Activated T-helper 9 cell treated with anti-CD3 and anti-CD28 coated beads, Interleukin-2, amount 50 U/mL, for 16 hours (primary cell): Measurements from ENCODE around the gene MEIOB.
A peak's percentile ranks its signal among the peaks of the same experiment; 100 is the strongest.
"Not testable (repeated sequence)": the region's sequence is repeated elsewhere in the genome, so short reads cannot be mapped to it uniquely, and the experiment has no call there.

Experiments
- DNase-seq: peaks from one replicate; pipeline ENCODE4 v3.0.0-alpha.2; 2020; ENCODE audit warnings: low read depth

The MEIOB gene

DNA sequence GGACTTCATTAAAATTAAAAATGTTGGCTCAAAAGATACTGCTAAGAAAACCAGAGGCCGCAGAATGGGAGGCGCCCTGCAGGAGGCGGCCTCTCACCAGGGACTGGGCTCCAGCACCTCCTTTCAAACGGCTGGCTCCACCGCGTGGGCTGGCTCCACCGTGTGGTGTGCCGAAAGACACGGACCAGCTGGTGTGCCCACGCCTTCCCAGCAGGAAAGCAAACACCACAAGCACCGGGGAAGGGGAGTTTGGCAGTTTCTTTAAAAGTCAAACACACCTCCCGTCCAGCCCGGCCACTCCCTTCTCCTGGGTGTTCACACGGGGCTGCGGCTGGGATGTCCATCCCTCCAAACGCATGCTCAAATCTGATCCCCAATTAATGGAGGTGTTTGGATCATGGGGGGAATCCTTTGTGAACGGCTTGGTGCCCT lies 59.2 kb downstream of the MEIOB start:
- DNase-seq, result peak; percentile 16

DNA sequence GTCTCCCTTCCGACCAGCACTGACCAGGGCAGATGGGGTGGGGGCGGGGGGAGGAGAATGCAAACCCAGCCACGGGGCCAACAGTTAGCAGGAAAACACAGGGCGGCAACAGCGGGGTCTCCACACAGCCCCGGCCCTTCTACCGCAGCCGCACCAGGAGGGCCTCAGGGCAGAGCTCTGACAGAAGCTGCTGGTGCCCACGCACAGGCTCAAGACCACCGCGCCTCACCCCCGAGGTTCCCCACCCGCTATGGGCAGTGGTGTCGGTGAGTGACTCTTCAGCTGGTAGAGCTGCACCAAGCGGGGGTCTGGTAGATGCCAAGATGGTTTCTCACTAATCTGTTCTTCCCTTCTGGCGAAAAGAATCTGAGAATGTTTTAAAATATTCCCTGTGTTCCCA lies 61.4 kb downstream of the MEIOB start:
- DNase-seq, result no peak

DNA sequence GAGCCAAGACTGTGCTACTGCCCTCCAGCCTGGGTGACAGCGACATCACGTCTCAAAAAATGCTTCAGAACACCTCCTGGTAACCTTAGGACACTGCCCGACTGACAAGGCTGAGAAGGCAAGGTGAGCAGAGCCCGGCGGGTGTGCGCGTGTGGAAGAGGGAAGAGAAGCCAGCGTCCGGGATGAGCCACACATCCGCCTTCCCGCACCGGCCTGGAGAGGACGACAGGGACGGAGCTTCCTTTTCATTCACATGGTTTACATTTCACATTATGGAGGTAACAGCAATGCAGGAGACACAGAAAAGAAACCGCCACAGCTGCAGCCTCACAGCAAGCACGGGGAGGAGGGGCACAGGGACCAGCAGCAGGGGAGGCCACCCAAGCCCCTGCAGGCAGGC lies 61.9 kb downstream of the MEIOB start:
- no peak for DNase-seq

DNA sequence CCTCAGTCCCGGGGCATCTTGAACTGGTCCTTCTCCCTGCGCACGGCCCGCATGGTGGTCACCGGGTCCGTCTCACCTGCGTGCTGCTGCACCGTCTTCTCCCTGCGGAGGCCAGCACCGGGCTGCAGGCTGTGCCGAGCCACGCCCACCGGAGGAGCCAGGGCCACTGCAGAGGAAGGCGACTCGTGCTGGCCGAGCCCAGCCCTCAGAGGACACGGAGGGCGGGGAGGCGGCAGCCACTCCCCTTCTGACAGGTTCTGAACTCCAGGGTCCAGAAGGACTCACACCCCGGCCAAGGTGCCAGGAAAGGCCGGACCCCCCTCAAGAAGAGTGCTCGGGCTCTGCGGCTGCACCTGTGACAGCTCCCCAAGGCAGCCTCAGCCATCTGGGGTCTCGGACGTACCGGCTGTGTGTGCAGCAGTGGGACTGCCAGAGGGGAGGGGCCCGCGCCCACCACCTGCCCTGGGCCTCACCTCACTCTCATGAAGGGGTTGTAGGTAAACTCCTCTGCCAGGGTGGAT lies 62.6 kb downstream of the MEIOB start:
- no peak for DNase-seq

DNA sequence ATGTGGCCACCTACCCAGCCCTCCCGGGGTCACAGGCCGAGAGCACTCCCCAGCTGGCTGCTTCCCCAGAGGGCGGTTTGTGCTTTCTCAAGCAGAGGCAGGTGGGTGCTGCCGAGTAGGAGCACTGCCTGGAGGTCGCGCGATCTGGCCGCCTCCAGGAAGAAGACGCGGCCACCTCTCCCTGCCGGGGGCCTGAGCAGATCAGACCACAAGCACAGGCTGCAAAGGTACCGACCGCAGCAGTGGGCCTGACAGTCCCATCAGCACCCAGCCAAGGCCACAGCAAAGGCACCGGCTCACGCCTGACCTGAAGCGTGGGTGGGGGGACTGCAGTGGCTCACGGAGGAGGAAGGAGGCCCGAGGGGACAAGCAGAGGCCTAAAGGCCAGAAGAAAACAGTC lies 63.3 kb downstream of the MEIOB start:
- DNase-seq, result no peak

DNA sequence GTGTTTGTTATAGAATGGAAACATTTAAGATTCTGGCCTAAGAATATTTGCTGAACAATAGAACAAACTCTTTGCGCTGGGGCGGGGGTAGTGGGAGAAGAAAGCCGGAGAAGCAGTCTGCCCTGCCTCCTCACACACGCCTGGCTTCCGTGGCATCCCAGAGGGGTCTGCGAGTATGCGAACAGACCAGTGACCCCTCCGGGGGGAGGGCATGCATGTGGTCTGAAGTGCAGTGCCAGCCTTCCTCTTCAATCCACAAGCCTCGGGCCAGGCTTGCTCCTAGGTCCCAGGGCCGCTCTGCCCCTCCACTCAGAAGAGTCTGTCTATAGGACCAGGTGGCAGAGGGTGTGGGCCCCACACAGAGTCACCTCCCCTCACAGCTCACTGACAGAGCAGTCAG lies 64.3 kb downstream of the MEIOB start:
- DNase-seq, result no peak

DNA sequence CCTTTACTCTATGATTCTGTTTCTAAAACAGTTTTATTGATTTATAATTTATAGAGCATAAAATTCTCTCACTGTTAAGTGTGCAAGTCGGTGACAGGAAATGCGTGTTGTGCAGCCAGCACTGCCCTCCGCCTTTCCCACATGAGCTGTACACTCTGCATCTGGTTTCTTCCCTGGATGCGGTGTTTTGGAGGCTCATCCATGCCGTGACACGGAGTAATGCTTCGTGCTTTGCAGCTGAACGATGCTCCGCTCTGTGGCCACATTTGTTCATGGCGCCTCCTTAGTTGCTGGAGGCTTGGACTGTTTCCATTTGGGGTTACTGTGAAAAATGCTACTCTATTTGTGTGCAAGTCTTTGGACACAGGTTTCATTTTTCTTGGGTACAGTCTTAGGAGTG lies 71.3 kb downstream of the MEIOB start:
- no peak for DNase-seq

DNA sequence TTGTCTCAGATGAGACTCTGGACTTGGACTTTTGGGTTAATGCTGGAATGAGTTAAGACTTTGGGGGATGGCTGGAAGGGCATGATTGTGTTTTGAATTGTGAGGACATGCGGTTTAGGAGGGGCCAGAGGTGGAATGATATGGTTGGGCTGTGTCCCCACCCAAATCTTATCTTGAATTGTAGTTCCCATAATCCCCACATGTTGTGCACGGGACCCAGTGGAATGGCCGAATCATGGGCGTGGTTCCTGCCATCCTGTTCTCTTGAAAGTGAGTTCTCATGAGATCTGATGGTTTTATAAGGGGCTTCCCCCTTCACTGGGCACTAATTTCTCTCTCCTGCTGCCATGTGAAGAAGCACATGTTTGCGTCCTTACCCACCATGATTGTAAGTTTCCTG lies 72.7 kb downstream of the MEIOB start:
- not testable (repeated sequence) for DNase-seq

DNA sequence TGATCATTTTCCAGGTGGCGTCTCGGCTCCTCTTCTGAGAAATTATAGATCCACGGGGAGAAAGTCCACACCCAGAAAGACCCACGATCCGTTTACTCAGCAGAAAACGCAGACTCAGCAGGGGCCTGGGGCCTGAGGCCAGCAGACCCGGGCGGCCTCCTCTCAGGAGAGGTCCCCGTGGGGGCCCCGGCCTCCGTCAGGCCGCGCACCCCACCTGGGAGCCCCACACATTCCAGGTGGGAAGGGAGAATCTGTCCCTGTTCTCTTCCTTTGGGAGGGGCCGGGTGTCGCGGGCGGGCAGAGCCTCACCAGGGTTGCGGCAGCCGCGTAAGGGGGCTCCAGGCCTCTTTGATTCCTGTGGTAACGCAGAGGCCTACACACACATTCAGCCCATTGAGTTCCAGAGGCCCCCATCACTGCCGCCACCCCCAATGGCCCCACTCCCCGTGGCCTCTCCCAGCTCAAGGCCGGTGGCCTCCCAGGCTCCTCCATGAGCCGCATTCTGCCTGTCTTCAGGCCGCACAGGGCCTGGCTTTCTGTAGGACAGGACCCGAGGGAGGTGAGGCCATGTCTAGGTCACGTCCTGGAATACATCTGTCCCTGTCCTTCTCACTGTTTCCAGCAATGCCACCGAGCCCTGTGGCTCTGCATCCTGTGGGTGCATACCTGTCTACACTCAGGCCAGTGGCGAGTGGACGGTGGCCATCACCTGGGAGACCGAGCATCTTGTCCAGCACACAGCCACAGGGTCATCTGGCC lies 76.9 kb downstream of the MEIOB start:
- DNase-seq, result no peak

DNA sequence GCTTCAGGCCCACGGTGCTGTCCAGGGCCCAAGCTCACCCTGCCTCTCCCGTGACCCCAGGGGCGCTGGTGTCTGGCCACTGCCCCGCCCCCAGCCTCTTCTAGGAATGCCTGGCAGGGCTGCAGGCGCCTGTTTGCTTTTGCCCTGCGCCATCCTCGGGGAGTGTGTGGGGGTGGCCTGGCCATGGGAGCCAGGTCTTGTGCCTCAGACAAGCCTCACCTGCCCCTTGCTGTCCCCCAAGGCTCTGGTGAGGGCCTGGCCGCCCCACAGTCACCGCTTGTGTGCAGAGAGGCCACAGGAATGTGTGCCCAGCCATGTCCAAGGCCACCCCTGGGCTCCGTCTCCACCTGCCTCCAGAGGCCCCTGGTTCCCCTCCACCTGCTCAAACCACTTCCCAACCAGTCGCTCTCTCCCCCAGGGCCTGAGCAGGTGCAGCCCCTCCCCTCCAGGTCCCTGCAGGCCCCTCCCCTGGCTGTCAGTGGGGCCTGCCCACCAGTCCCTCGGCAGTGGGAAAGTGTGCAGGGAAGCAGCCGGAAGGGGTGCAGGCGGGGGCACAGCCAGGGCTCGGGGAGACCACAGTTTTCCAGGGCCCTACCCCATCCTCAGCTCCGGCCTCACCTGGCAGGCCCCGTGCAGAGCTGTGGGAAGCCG lies 77.6 kb downstream of the MEIOB start:
- no peak for DNase-seq

DNA sequence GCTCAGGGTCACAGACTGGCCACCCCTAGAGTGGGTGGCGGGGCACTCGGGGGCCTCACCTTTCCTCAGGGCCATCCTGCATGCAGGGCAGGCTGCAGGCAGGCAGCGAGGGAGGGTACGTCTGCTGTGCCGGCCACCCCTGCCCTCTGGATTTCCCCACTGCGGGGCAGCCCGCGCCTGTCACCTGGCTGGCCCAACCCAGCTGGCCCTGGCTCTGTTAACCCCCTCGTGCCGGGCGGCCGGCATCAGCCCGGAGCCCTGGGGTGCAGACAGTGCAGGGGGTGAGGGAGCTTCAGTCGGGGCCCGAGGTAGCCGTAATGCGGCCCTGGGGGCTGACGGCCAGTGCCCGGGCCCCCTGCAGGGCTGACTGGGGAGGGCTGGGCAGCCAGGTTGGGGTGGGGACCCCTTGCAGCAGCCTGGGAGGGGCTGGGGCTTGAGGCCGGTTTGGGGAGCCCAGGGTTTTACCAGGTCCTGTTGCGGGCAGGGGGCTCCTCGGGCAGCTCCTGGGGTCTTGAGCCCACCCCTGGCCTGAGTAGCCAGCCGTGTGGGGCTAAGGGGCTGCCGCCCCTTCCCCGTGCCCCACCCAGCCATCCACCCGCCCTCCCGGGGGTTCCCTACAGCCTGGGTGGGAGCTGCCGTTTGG lies 78.3 kb downstream of the MEIOB start, which contains the start of gene IGFALS:
Gene IGFALS (minus strand): TSS at position 128 of the 643 bp plus-strand sequence. CDS start 53 bp downstream, at position 75.
- DNase-seq, result no peak

DNA sequence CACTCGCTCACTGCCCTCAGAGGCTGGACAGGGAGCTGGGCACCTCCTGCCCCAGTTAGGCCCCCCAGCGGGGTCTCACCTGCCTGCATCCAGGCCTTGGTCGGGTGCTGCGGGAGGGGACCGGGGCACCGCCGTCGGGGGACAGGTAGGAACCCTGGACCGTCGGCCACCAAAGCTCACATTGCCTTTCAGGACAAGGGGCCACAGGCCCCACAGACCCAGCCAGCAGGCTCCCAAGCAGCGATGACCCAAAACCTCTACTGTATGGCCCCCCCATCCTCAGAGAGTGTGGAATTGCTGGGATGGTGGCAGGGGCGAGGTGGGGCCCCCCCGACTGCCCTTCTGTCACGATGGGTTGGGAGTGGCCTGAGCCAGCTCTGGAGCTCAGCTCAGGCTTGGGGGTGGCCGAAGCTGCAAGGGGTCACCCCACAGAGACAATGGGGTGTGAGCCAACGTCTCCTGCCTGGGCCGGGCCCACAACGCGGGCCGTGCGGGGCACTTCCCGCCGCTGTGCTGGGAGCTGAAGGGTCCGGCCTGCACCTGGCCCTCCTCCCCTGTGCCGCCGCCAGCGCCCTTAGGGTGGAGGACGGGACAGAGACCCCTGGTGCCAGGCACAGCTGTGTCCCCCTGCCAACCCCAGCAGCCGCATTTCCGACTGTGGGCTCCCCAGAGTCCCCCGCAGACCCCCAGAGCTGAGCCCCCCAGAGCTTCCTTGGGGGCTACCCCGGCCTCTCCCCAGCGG lies 79.0 kb downstream of the MEIOB start:
- no peak for DNase-seq

DNA sequence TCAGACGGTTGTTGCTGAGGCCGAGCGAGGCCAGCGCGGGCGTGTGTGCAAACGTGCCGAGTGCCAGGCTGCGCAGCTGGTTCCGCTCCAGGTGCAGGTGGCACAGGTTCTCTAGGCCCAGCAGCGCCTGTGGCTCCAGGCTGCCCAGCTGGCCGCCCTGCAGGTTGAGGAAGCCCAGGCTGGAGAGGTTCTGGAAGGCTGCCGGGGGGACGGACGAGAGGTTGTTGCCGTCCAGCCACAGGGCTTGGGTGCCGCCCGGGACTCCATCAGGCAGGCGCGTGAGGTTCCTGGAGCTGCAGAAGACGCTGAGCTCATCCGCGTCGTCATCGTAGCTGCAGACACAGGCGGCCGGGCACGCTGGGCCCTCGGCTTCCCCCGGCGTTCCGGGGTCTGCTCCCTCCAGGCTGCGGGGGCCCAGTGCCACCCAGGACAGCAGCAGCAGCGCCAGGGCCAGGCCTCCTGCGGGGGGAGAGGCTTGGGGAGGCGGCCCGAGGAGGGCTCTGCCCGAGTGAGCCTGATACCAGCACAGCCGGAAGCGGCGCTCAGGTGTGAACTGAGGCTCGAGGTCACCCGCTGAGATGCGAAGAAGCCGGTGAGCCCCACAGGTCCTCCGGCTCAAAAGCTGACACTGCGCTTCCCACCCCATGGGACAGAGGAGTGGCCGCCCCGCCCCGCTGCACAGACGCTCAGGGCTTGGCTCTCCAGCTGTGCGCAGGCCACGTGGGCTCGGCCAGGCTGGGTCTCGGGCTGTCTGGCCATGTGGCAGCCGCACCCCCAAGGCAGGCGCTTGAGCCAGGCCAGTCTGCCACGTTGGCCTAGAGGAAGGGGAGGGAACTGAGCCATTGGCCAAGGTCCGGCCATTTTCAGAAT lies 79.8 kb downstream of the MEIOB start:
- no peak for DNase-seq

DNA sequence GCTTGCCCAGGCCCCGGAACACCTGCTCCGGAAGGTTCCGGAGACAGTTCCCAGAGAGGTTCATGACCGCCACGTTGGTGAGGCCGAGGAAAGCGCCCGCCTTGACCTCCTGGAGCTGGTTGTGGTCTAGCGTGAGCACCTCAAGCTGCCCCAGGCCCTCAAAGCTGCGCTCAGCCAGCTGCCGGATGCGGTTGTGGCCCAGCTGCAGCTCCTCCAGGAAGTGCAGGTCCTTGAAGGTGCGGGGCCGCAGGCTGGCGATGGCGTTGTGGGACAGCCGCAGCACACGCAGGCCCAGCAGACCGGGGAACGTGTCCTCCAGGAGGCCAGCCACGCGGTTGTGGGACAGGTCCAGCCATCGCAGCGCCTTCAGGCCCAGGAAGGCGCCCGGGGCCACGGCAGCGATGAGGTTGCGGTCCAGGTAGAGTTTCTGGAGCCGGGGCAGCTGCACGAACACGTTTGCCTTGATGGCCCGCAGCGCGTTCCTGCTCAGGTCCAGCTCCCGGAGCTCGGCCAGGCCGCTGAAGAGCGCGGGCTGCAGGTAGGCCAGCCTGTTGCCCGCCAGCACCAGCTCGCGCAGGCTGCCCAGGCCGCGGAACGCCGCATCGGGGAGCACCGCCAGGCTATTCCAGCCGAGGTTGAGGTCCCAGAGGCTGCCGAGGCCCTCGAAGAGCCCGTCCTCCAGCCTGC lies 80.6 kb downstream of the MEIOB start:
- DNase-seq, result no peak

DNA sequence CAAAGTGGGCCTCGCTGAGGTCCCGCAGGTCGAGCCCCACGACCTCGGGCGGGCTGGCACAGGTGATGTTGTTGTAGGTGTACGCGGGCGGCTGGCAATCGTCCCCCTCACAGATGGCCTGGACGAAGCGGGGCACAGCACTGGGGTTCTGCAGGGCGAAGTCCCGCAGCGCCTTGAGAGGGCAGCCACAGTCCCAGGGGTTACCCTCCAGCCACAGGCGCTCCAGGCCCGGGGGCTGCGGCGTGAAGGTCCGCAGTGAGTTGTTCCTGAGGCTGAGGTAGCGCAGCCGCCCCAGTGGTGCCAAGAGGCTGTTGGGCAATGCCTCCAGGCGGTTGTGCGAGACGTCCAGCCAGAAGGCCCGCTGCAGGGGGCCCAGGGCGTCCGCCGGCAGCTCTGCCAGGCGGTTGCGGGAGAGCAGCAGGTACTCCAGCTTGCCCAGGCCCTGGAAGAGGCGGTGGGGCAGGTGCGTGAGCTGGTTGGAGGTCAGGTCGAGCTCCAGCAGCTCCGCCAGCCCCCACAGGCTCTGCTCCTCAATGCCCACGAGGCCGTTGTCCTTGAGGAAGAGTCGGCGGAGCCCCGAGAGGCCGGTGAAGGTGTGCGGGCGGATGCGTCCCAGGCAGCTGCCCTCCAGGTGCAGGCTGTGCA lies 81.2 kb downstream of the MEIOB start:
- no peak for DNase-seq

DNA sequence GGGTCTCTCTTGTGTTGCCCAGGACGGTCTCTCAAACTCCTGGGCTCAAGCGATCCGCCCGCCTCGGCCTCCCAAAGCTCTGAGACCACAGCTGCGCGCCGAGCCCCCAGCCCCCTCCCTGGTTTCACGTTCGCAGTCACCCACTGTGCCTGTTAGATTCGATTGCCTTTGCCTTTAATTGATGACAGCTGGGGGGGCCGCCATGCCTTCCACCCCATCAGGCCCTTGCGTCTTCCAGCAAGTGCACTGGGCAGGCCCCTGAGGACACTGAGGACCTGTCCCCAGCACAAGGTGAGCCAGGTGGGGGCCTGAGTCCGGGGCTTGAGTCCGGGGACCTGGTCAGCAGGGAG lies 81.7 kb downstream of the MEIOB start:
- no peak for DNase-seq

DNA sequence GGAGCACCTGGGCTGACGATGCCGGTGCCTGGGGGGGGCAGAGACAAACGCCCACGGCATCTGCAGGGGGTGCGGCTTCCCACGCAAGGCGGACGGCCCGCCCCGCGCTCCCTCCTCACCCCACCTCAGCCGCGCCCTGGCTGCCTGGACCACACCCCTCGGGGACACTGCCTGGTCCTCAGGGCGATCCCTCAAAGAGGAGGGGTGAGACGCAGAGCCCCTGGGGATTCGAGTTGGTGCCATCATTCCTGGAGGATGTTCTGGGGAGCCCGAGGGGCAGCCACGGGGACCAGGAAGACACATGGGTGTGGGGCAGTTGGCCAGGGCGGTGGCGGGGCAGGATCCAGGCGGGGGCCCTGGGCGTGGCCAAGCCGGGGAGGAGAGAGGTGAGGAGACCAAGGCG lies 82.3 kb downstream of the MEIOB start:
- DNase-seq, result no peak

DNA sequence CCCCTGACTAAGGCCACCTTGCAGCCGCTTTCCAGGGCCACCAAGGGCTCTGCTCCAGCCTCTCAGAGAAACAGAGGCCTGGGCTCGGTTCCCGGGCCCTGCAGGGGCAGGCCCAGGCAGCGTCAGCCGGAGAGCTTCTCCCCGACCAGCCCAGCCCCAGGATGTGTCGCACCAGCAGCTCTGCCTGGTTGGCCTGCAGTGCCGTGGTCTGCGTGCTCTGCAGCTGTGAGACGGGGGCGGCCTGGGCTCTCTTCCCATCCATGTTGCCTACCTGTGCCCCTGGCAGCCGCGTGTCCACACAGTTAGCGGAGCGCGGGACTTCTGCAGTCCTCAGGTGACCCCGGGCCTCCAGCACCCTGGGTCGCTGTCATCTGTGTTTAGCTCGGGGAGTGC lies 83.3 kb downstream of the MEIOB start:
- no peak for DNase-seq

DNA sequence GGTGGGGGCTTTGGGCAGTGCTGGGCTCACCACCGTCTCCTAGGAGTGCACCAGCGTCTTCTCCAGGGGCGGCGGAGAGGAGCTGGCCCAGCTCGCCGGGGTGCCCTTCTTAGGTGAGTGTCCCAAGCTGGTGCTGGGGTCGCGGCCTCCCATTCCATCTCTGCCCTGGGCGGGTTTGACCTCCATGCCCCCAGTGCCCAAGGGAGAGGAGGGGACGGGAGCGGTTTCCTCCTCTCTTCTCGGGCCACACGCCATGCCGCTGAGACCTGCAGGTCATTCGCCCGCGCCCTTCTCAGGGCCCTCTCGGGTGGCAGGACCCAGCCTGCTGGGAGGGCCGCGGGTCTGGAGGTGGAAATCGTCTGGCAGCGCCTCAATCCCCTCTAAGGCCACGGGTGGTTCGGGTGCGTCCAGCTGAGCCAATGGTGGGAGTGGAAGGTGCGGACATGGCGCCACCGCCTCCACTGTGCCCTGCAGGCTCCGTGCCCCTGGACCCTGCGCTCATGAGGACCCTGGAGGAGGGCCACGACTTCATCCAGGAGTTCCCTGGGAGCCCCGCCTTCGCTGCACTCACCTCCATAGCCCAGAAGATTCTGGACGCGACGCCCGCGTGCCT lies 83.8 kb downstream of the MEIOB start:
- no peak for DNase-seq
